ENCODE results near the gene MIOX.

Gene MIOX

DNA sequence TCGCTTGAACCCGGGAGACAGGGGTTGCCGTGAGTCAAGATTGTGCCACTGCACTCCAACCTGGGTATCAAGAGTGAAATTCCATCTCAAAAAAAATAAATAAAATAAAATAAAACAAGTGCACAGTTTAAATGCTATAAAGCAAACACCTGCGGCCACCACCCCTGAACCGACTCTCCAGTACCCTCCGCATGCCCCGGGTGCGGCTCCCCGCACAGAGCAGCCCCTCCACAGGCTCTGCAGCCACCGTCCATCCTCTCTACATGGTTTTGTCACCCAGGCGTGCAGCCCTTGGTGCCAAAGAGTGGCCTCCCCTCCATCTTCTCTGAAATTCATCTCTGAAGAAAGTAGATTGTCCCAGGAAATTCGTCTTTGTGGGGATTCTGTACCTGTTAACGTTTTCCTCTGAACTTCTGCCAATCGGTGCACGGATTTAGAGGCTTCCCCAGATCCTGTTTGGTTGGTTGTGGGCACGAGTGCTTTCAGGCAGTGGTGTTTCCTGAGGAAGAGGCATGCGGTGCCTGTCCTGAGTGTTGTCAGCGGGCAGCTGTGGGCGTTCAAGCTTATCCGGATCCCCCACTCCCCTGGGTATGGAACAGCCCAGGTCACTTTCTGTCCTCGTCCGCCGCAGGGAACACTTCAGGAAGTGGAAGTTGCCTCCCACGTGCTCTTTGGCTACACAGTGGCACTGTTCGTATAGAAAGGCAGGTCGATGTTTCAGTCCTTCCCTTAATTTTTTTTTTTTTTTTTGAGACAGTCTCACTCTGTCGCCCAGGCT lies 4.1 kb downstream of the MIOX start:
- DNase-seq (ENCODE audit: low spot score): no peak

DNA sequence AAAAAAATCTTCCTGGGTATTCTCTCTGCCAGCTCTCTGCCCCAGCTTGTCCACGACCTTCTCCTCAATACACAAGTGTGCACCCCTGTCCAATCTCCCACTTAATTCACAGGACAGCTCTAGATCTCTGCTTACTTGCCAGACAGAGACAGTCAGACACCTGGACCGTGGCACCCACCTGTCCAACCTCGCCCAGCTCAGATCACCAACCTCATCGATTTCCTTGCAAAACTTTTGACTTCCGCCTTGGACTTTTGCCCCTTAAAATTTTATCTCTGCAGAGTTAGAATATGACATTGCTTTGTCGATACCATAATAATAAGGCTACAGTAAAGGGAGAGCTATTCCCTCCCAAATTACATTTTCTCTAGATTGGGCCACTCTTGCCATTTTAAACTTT lies 10.4 kb downstream of the MIOX start:
- no peak for DNase-seq (ENCODE audit: low spot score)

- DNase-seq (ENCODE audit: low spot score): peak; percentile 69
Measured at GRCh38 chr22:50498322-50498890, 11.7 kb downstream of the MIOX start.

GRCh38 chr22:50500452-50500851 lies 13.8 kb downstream of the MIOX start:
- DNase-seq (ENCODE audit: low spot score): no peak

DNA sequence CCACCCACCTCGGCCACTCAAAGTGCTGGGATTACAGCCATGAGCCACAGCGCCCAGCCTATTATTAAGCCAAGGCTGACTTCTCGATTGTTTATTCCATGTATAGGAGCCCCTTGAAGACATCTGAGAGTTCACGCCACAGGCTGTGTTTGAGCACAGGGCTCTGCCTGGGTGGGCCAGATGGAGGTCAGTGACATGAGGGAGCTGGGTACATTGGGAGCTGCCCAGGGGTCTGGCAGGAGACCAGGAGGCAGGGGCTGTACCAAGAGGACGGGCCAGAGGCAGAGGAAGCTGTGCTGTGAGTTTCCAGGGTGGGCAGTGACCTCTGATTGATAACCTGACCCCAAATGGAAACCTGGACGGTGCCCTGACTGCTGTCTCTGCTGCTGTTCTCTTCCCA lies 15.4 kb downstream of the MIOX start:
- no peak for DNase-seq (ENCODE audit: low spot score)

- DNase-seq (ENCODE audit: low spot score): no peak
Measured at GRCh38 chr22:50502628-50503474, 16.2 kb downstream of the MIOX start.

GRCh38 chr22:50503475-50504145 lies 17.0 kb downstream of the MIOX start:
- DNase-seq (ENCODE audit: low spot score): no peak

DNA sequence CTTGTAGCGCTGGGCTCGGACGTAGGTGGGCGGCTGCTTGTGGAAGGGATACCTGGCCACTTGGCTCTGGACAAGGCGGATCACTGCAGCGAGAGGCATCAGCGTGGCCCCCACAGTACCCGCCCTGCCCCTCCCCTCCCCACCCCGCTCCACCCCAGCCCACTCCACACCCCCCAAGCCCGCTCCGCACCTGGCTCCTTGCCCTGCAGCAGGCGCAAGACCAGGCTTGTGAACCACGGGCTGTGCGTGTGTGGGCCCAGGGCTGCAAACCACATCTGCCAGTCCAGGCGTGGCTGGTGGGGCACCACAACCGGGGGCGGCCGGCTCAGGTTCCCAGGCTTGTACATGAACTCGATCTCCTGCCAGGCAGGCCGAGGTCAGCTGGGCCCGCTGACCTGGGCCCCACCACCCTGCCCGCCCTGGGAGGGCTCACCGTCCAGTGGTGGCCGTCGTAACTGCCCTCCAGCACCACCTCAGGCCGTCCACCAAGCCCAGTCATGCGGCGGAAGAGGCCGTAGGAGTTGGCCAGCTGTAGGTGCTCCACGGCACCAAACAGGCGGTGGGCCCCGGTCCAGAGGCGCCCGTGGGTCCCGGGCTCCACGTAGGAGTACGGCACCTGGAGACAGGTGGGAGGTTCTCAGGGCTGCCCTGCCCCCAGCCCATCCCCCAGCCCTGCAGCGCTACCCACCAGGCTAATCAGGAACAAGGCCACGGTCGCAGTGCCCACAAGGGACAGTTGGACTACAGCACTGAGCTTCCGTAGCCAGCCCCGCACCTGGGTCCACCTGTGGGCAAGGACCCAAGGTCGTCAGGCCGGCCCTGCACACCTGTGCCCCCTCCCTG lies 17.9 kb downstream of the MIOX start:
- DNase-seq (ENCODE audit: low spot score): no peak

DNA sequence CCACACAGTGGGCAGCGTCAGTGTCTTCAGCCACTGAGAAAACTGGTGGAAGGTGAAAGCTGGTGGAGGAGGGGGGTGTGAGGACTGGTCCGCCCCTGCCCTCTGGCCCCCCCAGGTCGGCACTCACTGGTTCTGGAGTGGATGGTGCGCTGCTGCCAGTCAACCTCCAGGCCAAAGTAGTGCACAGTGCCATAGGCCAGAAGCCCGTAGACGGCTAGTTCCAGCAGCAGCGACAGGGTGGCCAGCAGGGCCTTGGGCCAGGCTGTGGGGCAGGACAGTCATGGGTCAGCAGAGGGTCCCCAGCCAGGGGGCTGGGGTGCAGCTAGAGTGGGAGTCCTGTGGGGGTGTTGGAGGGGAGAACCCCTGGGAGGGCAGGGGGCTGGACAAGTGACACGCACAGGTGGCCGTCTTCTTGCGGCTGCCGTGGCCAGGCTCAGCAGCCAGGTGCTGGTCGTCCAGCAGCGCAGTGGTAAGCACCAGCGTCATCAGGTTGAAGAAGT lies 18.7 kb downstream of the MIOX start:
- no peak for DNase-seq (ENCODE audit: low spot score)

- no peak for DNase-seq (ENCODE audit: low spot score)
Measured at GRCh38 chr22:50505776-50506610, 19.3 kb downstream of the MIOX start.

DNA sequence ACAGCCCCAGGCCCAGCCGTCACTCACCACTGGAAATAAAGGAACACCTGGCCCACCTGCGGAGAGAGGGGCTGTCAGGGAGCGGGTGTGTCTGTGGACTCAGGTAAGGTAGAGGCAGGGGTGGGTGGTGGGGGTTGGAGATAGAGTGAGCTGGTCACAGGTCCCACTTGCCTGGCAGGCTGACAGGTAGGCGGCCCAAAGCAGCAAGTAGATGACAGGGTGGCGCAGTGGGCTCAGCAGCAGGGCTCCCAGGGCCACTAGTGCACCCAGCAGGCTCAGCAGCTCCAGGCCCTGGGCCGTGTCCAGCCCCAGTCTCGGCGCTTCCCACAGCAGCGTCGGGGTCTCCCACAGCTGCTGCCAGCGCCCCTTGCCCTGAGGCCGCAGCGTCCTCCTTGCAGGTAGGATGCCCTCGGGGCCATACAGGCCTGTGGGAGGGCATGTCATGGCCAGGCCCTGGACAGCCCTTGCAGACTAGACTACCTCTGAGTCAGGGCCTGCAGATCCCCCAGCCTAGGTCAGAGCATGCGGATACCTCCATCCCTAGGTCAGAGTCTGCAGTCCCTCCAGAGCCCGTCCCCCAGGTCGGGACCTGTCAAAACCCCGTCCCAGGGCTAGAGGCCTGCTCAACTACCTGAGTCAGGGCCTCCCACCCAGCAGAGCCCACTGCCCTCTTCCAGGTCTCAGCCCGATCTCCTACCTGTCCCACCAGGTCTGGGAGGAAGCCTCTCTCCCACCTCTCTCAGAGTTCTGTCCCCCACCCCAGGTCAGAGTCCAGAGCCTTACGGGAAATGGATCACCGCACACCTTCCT lies 20.2 kb downstream of the MIOX start:
- no peak for DNase-seq (ENCODE audit: low spot score)

GRCh38 chr22:50507421-50507990 lies 20.8 kb downstream of the MIOX start, which contains the start of gene LMF2:
Gene LMF2, minus strand, starts transcription at chr22:50507702. Its CDS starts 27 bp downstream, at chr22:50507675.
- DNase-seq (ENCODE audit: low spot score): peak; percentile 94

DNA sequence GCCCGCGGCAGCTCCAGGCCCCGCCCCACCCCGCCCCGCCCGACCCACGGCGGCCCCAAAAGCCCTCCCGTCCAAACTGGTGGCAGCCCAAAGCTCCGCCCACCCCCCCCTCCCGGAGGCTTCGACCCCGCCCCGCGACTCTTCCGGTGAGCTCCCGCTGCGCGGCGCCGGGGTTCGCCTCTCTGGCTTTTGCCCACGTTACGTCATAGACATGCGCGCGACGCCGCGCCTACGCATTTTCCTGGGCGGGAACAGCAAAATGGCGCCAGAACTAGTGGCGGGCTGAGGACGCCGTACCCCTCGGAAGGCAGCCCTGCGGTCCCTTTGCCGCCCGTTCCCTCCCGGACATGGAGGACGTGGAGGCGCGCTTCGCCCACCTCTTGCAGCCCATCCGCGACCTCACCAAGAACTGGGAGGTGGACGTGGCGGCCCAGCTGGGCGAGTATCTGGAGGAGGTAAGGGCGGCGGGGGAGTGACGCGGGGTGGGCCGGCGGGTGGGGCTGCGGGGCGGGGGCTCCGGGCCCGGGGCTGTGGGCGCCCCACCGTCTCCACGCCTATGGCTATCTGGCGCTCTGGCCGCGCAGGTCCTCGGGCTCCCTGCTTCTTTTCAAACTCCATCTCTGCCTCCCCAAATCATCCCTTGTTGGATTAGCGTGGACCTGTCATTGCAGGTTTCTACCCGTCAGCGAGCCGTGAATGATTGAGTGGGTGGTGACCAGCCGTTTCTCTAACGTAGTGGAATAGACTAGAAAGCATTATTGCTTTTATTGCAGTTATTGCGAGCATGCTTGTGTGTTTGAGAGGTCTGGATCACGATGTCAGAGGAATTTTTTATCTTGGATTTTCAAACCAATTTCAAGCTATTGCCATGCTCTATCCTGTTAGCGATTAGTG lies 21.6 kb downstream of the MIOX start, which contains the start of gene NCAPH2:
Gene NCAPH2, plus strand, starts transcription at position 234 of the 894 bp plus-strand sequence. Its CDS starts 114 bp downstream, at position 348.
- DNase-seq (ENCODE audit: low spot score): peak; percentile 100

DNA sequence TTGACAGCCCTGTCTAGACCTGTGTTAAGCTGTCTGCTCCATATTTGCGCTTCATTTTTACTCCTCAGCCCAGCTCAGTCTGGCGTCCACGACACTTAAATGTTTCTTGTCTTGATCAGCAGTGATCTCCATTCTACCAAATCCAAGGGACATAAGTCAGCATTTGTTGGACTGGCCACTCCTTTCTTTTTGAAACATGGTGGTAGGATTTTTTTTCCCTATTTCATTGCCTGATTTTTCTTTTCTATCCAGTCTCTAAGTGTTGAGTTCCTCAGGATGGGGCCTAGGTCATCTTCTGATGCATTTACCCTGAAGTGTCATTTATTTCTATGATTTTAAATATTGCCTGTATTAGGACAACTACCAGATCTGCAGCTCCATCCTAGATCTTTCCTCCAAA lies 22.2 kb downstream of the MIOX start:
- no peak for DNase-seq (ENCODE audit: low spot score)

DNA sequence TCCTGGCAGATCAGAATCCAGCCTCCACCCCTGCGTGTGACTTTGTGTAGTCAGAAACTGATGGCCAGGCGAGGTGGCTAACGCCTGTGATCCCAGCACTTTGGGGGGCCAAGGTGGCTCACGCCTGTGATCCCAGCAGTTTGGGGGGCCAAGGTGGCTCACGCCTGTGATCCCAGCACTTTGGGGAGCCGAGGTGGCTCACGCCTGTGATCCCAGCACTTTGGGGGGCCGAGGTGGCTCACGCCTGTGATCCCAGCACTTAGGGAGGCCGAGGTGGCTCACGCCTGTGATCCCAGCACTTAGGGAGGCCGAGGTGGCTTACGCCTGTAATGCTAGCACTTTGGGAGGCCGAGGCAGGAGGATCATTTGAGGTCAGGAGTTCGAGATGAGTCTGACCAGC lies 26.5 kb downstream of the MIOX start:
- no peak for DNase-seq (ENCODE audit: low spot score)

GRCh38 chr22:50516068-50516467 lies 29.4 kb downstream of the MIOX start:
- DNase-seq (ENCODE audit: low spot score): no peak

DNA sequence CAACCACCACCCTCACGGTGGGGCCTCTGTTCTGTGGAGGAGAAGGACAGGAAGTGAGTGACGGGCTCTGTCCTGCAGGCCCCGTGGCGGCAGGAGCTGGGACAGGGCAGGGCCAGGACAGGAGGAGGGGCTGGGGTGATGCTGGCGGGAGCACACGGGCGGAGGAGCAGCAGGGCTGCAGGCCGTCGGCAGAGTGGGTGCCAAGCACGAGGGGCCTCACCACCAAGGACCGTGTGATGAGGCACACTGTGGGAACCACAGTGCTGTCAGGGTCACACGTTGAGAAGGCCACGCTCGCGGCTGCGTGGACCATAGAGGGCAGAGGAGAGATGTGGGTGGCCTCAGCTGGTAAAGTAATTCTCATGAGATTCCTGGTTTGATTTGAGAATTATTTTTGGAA lies 30.2 kb downstream of the MIOX start:
- DNase-seq (ENCODE audit: low spot score): no peak
